HAP-1 (cell line): Measurements from ENCODE around the gene NEK6.

ENCODE experiments used
- DNase-seq, 2 experiments: peaks; one replicate each; pipeline ENCODE4 v3.0.0-alpha.2; 2016 to 2020; ENCODE audit warnings: low spot score in 2 of 2
- H3K27me3 ChIP-seq: fragments of 250-450 bp; sonication (Bioruptor Pico); 2 replicates; pipeline ENCODE4 v1.5.1; 2020; ENCODE audit warnings: low read depth, mild to moderate bottlenecking, moderate library complexity
- H3K36me3 ChIP-seq: fragments of 250-450 bp; sonication (Bioruptor Pico); replicated peaks from 2 replicates; pipeline ENCODE4 v1.5.1; 2020; ENCODE audit warnings: mild to moderate bottlenecking
- H3K4me1 ChIP-seq: fragments of 250-450 bp; sonication (Bioruptor Pico); 2 replicates; pipeline ENCODE4 v1.5.1; 2020; ENCODE audit warnings: mild to moderate bottlenecking
- H3K4me3 ChIP-seq: fragments of 250-450 bp; sonication (Bioruptor Pico); 2 replicates; pipeline ENCODE4 v1.5.1; 2020; ENCODE audit warnings: mild to moderate bottlenecking, moderate library complexity
- H3K9me3 ChIP-seq: fragments of 250-450 bp; sonication (Bioruptor Pico); 2 replicates; pipeline ENCODE4 v1.5.1; 2020; ENCODE audit warnings: mild to moderate bottlenecking, moderate library complexity
- in situ Hi-C: fragments of 300-500 bp; cut with MboI; formaldehyde crosslinking; loops from 3 replicates; pipeline ENCODE4 v1.14.3; 2020; ENCODE audit warnings: low sequenced_read_pairs, inconsistent platforms, mixed read lengths

The NEK6 gene

DNA sequence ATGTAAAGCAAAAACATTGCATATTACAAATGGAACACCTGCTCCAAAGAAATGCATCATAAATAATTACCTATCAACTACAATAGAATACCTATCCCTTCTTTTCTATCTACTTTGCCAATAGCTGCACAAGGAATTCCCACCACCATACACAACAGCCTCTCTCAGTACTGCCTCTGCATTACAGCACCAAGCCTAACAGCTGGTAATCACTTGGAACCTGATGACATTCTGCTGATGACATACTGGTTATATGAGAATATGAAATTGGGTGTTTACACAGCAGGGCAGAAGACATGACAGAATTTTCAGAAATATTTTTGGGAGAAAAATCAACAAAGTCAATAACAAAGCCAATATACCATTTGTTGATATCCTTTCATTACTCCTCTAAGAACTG is 114.3 kb downstream of the NEK6 start:
- DNase-seq, result no peak
- H3K4me3 ChIP-seq, result no peak overlapping the region
- peaks cover 4% of the 10 kb centered on the region for H3K36me3 ChIP-seq
- peaks cover 8% of the 10 kb centered on the region for H3K4me1 ChIP-seq
- in situ Hi-C loops, result no loop called here
- no peaks in the 10 kb centered on the region for H3K9me3 ChIP-seq
- no peaks in the 10 kb centered on the region for H3K27me3 ChIP-seq

DNA sequence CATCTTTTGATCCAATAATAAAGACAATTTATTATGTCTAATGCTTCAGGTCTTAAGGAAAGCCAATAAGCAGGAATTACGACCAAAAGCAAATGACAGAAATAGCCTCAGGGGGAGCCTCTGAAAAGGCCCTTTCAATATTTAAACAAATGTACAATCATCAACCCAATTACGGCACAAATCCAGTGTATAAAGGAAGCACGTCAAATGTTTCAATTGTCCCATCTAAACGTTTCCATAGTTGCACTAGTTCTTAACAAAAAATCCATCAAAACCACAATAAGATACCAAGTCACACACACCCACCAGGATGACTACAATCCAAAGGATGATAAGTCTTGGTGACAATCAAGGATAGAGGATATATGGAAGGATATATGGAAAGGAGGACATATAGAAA is 115.6 kb downstream of the NEK6 start:
- Histone ChIP-seq H3K9me3 (no peaks in the 10 kb centered on the region), H3K4me1 (peaks cover 8% of the 10 kb centered on the region), H3K36me3 (peaks cover 4% of the 10 kb centered on the region), H3K27me3 (no peaks in the 10 kb centered on the region), H3K4me3 (no peak overlapping the region)
- DNase-seq, result peak in 1 of 2 experiments; percentile 71
- in situ Hi-C loops, result no loop called here

DNA sequence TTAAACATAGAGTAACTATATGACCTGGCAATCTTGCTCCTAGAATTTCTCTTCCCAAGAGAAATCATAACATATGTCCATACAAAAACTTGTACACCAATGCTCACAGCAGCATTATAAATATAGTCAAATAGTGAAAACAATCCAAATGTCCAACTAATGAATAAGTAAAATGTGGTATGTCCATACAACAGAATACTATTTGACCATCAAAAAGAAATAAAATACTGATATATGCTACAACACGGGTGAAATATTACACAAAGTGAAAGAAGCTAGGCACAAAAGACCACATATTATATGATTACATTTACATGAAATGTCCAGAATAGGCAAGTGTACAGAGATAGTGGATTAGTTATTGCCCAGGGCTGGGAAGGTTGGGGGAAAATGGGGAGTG is 116.1 kb downstream of the NEK6 start:
- in situ Hi-C loops, result no loop called here
- DNase-seq, result no peak
- no peak overlapping the region for H3K4me3 ChIP-seq

GRCh38 chr9:124375726-124376125 is 118.0 kb downstream of the NEK6 start:
- DNase-seq, result no peak
- Histone ChIP-seq H3K4me1 (peaks cover 8% of the 10 kb centered on the region), H3K4me3 (no peak overlapping the region), H3K36me3 (peaks cover 10% of the 10 kb centered on the region), H3K9me3 (no peaks in the 10 kb centered on the region), H3K27me3 (no peaks in the 10 kb centered on the region)
- in situ Hi-C loops, result no loop called here

More for the DNA sequence above, 116.1 kb downstream of the NEK6 start:
- no peaks in the 10 kb centered on the region for H3K27me3 ChIP-seq
- peaks cover 8% of the 10 kb centered on the region for H3K4me1 ChIP-seq
- H3K9me3 ChIP-seq, result no peaks in the 10 kb centered on the region
- H3K36me3 ChIP-seq, result peaks cover 4% of the 10 kb centered on the region

DNA sequence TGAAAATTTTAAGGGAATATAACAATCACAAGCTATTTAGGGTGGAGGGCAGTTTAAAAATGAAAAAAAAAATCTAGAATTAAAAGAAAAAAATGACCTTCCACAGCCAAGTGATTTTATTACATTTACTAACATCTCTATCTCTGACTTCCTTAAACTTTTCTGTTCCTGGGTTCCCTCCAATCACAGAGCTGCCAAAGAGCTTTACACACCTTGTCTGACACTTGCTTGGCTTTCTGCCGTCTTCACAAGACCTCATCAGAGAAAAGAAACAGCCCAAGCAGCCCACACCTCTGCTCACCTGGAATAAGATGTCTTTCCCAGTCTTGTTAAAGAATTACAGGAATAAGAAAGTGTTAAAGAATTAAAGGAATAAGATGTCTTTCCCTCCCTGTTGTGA is 118.6 kb downstream of the NEK6 start:
- H3K36me3 ChIP-seq, result peaks cover 10% of the 10 kb centered on the region
- no peak for DNase-seq
- no peaks in the 10 kb centered on the region for H3K27me3 ChIP-seq
- H3K4me3 ChIP-seq, result no peak overlapping the region
- H3K4me1 ChIP-seq, result peaks cover 8% of the 10 kb centered on the region
- H3K9me3 ChIP-seq, result no peaks in the 10 kb centered on the region
- in situ Hi-C loops, result no loop called here

DNA sequence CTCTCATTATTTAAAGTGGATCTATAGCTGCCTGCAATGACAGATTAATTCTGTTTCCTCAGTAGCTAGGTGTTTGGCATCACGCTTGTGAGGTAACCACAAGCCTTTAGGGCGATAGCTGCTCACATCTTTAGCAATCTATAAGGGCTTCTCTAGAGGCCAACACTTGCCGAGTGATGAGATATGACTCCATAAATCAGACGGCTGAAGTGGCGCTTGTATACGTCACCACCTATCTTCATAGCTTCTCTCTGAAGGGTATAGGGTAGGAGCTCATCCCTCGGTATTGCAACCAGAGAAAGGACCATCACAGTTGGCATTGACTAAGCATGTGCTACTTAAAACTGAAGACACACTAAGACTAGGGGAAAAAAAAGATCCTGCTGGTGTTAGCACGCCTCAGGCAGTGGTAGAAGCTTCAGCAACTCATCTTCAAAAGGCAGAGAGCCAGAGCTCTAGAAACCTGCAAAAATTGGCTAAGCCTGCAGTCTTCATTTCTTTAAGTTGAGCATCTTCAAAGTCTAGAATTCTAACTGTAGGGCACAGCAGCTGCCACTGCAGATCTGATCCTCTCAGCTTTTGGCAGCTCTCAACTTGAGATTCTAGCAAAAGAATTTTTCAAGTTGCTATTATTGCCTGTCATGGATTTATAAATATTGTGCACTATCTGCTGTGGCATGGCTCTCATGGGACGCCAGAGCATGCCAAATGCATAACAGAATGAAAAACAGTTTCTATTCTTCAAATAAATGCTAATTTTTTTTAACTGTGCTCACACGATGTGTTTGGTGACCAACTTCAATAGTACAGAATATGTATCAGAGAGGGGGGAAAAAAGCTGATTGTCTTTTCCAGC is 120.0 kb downstream of the NEK6 start:
- in situ Hi-C loops, result no loop called here
- DNase-seq, result no peak
- H3K4me1 ChIP-seq, result peaks cover 6% of the 10 kb centered on the region
- H3K36me3 ChIP-seq, result peaks cover 10% of the 10 kb centered on the region
- H3K27me3 ChIP-seq, result no peaks in the 10 kb centered on the region
- no peak overlapping the region for H3K4me3 ChIP-seq
- no peaks in the 10 kb centered on the region for H3K9me3 ChIP-seq

GRCh38 chr9:124381170-124381945 is 123.6 kb downstream of the NEK6 start:
- Histone ChIP-seq H3K36me3 (peaks cover 12% of the 10 kb centered on the region), H3K4me1 (peaks cover 18% of the 10 kb centered on the region), H3K27me3 (no peaks in the 10 kb centered on the region), H3K4me3 (no peak overlapping the region), H3K9me3 (no peaks in the 10 kb centered on the region)
- in situ Hi-C loops, result no loop called here
- no peak for DNase-seq

GRCh38 chr9:124384210-124384609 is 126.5 kb downstream of the NEK6 start:
- Histone ChIP-seq H3K4me3 (no peak overlapping the region), H3K27me3 (no peaks in the 10 kb centered on the region), H3K9me3 (no peaks in the 10 kb centered on the region), H3K4me1 (peaks cover 19% of the 10 kb centered on the region), H3K36me3 (peaks cover 12% of the 10 kb centered on the region)
- in situ Hi-C loops, result no loop called here
- no peak for DNase-seq

GRCh38 chr9:124384846-124385245 is 127.1 kb downstream of the NEK6 start:
- in situ Hi-C loops, result no loop called here
- peak in 1 of 2 experiments; percentile 24 for DNase-seq
- Histone ChIP-seq H3K4me1 (peaks cover 19% of the 10 kb centered on the region), H3K27me3 (no peaks in the 10 kb centered on the region), H3K4me3 (no peak overlapping the region), H3K36me3 (peaks cover 11% of the 10 kb centered on the region), H3K9me3 (no peaks in the 10 kb centered on the region)

DNA sequence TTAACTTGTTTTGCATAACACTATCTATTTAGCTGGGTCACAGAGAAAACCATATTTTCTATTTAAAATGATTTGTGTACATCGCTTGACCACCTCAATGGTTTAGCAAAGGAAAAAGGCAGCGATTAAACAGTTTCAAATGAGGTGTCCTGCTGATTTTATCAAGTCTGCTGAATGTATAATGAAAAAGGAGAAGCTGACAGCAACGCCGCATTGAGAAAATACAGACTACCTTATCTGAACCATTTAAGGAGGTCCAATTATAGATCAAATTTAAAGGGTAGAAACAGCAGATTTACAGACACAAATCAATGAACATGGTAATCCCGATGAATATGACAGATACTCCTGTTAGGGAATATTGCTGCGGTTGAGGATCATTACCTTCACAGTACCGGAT is 127.9 kb downstream of the NEK6 start:
- peaks cover 6% of the 10 kb centered on the region for H3K36me3 ChIP-seq
- in situ Hi-C loops, result no loop called here
- no peaks in the 10 kb centered on the region for H3K9me3 ChIP-seq
- H3K4me3 ChIP-seq, result no peak overlapping the region
- no peak for DNase-seq
- no peaks in the 10 kb centered on the region for H3K27me3 ChIP-seq
- peaks cover 21% of the 10 kb centered on the region for H3K4me1 ChIP-seq

GRCh38 chr9:124386201-124386600 is 128.5 kb downstream of the NEK6 start:
- H3K4me1 ChIP-seq, result peaks cover 27% of the 10 kb centered on the region
- H3K27me3 ChIP-seq, result no peaks in the 10 kb centered on the region
- H3K4me3 ChIP-seq, result no peak overlapping the region
- in situ Hi-C loops, result no loop called here
- no peak for DNase-seq
- peaks cover 6% of the 10 kb centered on the region for H3K36me3 ChIP-seq
- no peaks in the 10 kb centered on the region for H3K9me3 ChIP-seq

- peaks cover 13% of the 10 kb centered on the region for H3K36me3 ChIP-seq
- in situ Hi-C loops, result no loop called here
- H3K9me3 ChIP-seq, result no peaks in the 10 kb centered on the region
- no peak for DNase-seq
- H3K4me3 ChIP-seq, result no peak overlapping the region
- H3K4me1 ChIP-seq, result peaks cover 36% of the 10 kb centered on the region
- no peaks in the 10 kb centered on the region for H3K27me3 ChIP-seq
These were observed 130.7 kb downstream of the NEK6 start for GRCh38 chr9:124388275-124389048.

GRCh38 chr9:124389146-124389939 is 131.6 kb downstream of the NEK6 start:
- Histone ChIP-seq H3K36me3 (peaks cover 12% of the 10 kb centered on the region), H3K4me3 (no peak overlapping the region), H3K9me3 (no peaks in the 10 kb centered on the region), H3K27me3 (no peaks in the 10 kb centered on the region), H3K4me1 (peaks cover 38% of the 10 kb centered on the region)
- no peak for DNase-seq
- in situ Hi-C loops, result no loop called here
